Measurements from ENCODE around the gene ATP8B4. TPM values are rescaled to one million over a fixed set of nuclear protein-coding genes. Genes with fewer than 3 reads are reported as not detected.

Gene ATP8B4
- total and polyA plus RNA-seq, 10 donors: 1.7 to 42.8 (median 27.7) TPM

- DNase-seq: no peak
- 46 to 75% (median 62%) methylated on average over 1 of the region's 1 CpG for WGBS, 5 donors
- H3K36me3 ChIP-seq: no peaks in the 10 kb centered on the region
- no peak overlapping the region for H3K4me3 ChIP-seq
- H3K9me3 ChIP-seq: peaks cover 0 to 26% (median 17%) of the 10 kb centered on the region in 8 donors
- no peak for TF ChIP-seq POLR2A (IDR thresholded peaks at IDR 0.05)
- no peak for TF ChIP-seq CTCF (IDR thresholded peaks at IDR 0.05 in 8 of 11, conservative IDR thresholded peaks at IDR 0.05 in 3 of 11)
- TF ChIP-seq POLR2AphosphoS5 (IDR thresholded peaks at IDR 0.05): no peak
- no peaks in the 10 kb centered on the region for H3K4me1 ChIP-seq
- intact Hi-C loops (cut with DNase I; ENCODE audit: low total_unique reads): no loop called here
- no peaks in the 10 kb centered on the region for H3K27me3 ChIP-seq (replicated peaks in 1 of 7)
- peak overlapping the region in 1 of 8 donors; percentile 1 for H3K27ac ChIP-seq
Measured at GRCh38 chr15:50046159-50046558, 72.9 kb downstream of the ATP8B4 start.

GRCh38 chr15:50044904-50045303 is 74.1 kb downstream of the ATP8B4 start:
- DNase-seq: no peak
- TF ChIP-seq POLR2AphosphoS5 (IDR thresholded peaks at IDR 0.05) (no peak), CTCF (IDR thresholded peaks at IDR 0.05 in 8 of 11, conservative IDR thresholded peaks at IDR 0.05 in 3 of 11) (no peak), POLR2A (IDR thresholded peaks at IDR 0.05) (no peak)
- no peak overlapping the region for H3K27ac ChIP-seq
- H3K4me3 ChIP-seq: no peak overlapping the region
- intact Hi-C loops (cut with DNase I; ENCODE audit: low total_unique reads): no loop called here
- no peaks in the 10 kb centered on the region for H3K36me3 ChIP-seq
- WGBS, 5 donors: 38 to 68% (median 44%) methylated on average over 2 of the region's 2 CpGs
- H3K27me3 ChIP-seq (replicated peaks in 1 of 7): no peaks in the 10 kb centered on the region
- no peaks in the 10 kb centered on the region for H3K4me1 ChIP-seq
- H3K9me3 ChIP-seq: peaks cover 0 to 26% (median 17%) of the 10 kb centered on the region in 8 donors

GRCh38 chr15:50044406-50044805 is 74.6 kb downstream of the ATP8B4 start:
- Histone ChIP-seq H3K9me3 (peaks cover 0 to 26% (median 17%) of the 10 kb centered on the region in 8 donors), H3K36me3 (no peaks in the 10 kb centered on the region), H3K4me3 (no peak overlapping the region), H3K27ac (no peak overlapping the region), H3K27me3 (replicated peaks in 1 of 7) (no peaks in the 10 kb centered on the region), H3K4me1 (no peaks in the 10 kb centered on the region)
- intact Hi-C loops (cut with DNase I; ENCODE audit: low total_unique reads): no loop called here
- no peak for DNase-seq
- TF ChIP-seq CTCF (IDR thresholded peaks at IDR 0.05 in 8 of 11, conservative IDR thresholded peaks at IDR 0.05 in 3 of 11): no peak
- no peak for TF ChIP-seq POLR2AphosphoS5 (IDR thresholded peaks at IDR 0.05)
- TF ChIP-seq POLR2A (IDR thresholded peaks at IDR 0.05): no peak

GRCh38 chr15:50042775-50043174 is 76.3 kb downstream of the ATP8B4 start:
- Histone ChIP-seq H3K4me1 (no peaks in the 10 kb centered on the region), H3K27ac (no peak overlapping the region), H3K36me3 (peaks cover 0 to 12% (median 0%) of the 10 kb centered on the region in 6 donors), H3K9me3 (peaks cover 0 to 26% (median 17%) of the 10 kb centered on the region in 8 donors), H3K27me3 (replicated peaks in 1 of 7) (no peaks in the 10 kb centered on the region), H3K4me3 (no peak overlapping the region)
- no peak for DNase-seq
- 90 to 94% (median 93%) methylated on average over 2 of the region's 2 CpGs for WGBS, 5 donors
- intact Hi-C loops (cut with DNase I; ENCODE audit: low total_unique reads): no loop called here
- TF ChIP-seq POLR2AphosphoS5 (IDR thresholded peaks at IDR 0.05): no peak
- TF ChIP-seq CTCF (IDR thresholded peaks at IDR 0.05 in 8 of 11, conservative IDR thresholded peaks at IDR 0.05 in 3 of 11): no peak
- no peak for TF ChIP-seq POLR2A (IDR thresholded peaks at IDR 0.05)

Data from spleen (tissue), 11 donors.